Astrocyte (in vitro differentiated cells and primary cell): Measurements from ENCODE around the gene ADIPOR1. TPM values are rescaled to one million over a fixed set of nuclear protein-coding genes. Genes with fewer than 3 reads are reported as not detected.

Source experiments
- DNase-seq: peaks from one replicate; pipeline ENCODE4 v3.0.0-alpha.2; 2010; ENCODE audit warnings: low read depth
- FAIRE-seq: peaks from 2 replicates; lab custom pipeline; 2011; peaks lifted over from hg19 to GRCh38; lab: Jason Lieb, UNC
- H2AFZ ChIP-seq: 2 replicates; pipeline ENCODE4 v1.6.0; 2012; ENCODE audit warnings: low read depth, low read length, inconsistent platforms
- H3K27ac ChIP-seq: 2 replicates; pipeline ENCODE4 v1.5.1; 2011; ENCODE audit warnings: low read depth, low read length, inconsistent platforms
- H3K27me3 ChIP-seq: 2 replicates; pipeline ENCODE4 v1.6.0; 2011; ENCODE audit warnings: low read length, inconsistent platforms; ENCODE audit not compliant: insufficient read depth
- H3K36me3 ChIP-seq: 2 replicates; pipeline ENCODE4 v1.5.1; 2011; ENCODE audit warnings: low read length, inconsistent platforms; ENCODE audit not compliant: insufficient read depth
- H3K4me1 ChIP-seq: 2 replicates; pipeline ENCODE4 v1.5.1; 2011; ENCODE audit warnings: low read length, inconsistent platforms; ENCODE audit not compliant: insufficient read depth
- H3K4me2 ChIP-seq: 2 replicates; pipeline ENCODE4 v1.6.0; 2012; ENCODE audit warnings: low read length, inconsistent platforms
- H3K4me3 ChIP-seq: 2 replicates; pipeline ENCODE4 v1.5.1; 2011; ENCODE audit warnings: low read depth, mild to moderate bottlenecking, low read length, inconsistent platforms; ENCODE audit not compliant: insufficient read depth
- H3K79me2 ChIP-seq: 2 replicates; pipeline ENCODE4 v1.6.0; 2012; ENCODE audit warnings: mild to moderate bottlenecking, low read length, inconsistent platforms; ENCODE audit not compliant: insufficient read depth
- H3K9ac ChIP-seq: 2 replicates; pipeline ENCODE4 v1.6.0; 2012; ENCODE audit warnings: mild to moderate bottlenecking, low read length, inconsistent platforms
- H3K9me3 ChIP-seq: 2 replicates; pipeline ENCODE4 v1.5.1; 2012; ENCODE audit warnings: low read depth, mild to moderate bottlenecking, low read length, inconsistent platforms; ENCODE audit not compliant: insufficient read depth
- H4K20me1 ChIP-seq: 2 replicates; pipeline ENCODE4 v1.6.0; 2012; ENCODE audit warnings: low read length, inconsistent platforms; ENCODE audit not compliant: insufficient read depth
- H3K27ac Mint-ChIP-seq: one replicate; pipeline ENCODE4 v1.8.0; 2021; ENCODE audit warnings: mild to moderate bottlenecking, mixed read lengths; ENCODE audit not compliant: unreplicated experiment
- H3K27me3 Mint-ChIP-seq: one replicate; pipeline ENCODE4 v1.8.0; 2021; ENCODE audit warnings: low read depth, mixed read lengths; ENCODE audit not compliant: unreplicated experiment
- H3K36me3 Mint-ChIP-seq: one replicate; pipeline ENCODE4 v1.8.0; 2021; ENCODE audit warnings: low read depth, mixed read lengths; ENCODE audit not compliant: unreplicated experiment
- H3K4me1 Mint-ChIP-seq: one replicate; pipeline ENCODE4 v1.8.0; 2021; ENCODE audit warnings: low read depth, mixed read lengths; ENCODE audit not compliant: unreplicated experiment
- H3K4me3 Mint-ChIP-seq: one replicate; pipeline ENCODE4 v1.8.0; 2021; ENCODE audit warnings: mild to moderate bottlenecking, moderate library complexity, mixed read lengths; ENCODE audit not compliant: unreplicated experiment
- H3K9me3 Mint-ChIP-seq: one replicate; pipeline ENCODE4 v1.8.0; 2021; ENCODE audit warnings: mild to moderate bottlenecking, mixed read lengths; ENCODE audit not compliant: unreplicated experiment
- EZH2 ChIP-seq: IDR thresholded peaks from 2 replicates; pipeline ENCODE4 v1.6.1; 2012; ENCODE audit warnings: mild to moderate bottlenecking, low read length, inconsistent platforms; ENCODE audit not compliant: insufficient read depth
- total RNA-seq: library from RNA; stranded (reverse); gene quantifications from 2 replicates; pipeline ENCODE4 v1.2.1, GENCODE V29; 2021
- TF ChIP-seq, protein P1 (sequence below): IDR thresholded peaks from 2 replicates; pipeline ENCODE4 v1.5.1; 2011; ENCODE audit warnings: low read depth, mild to moderate bottlenecking, inconsistent platforms, low read length, moderate library complexity; ENCODE audit not compliant: insufficient read depth

Gene ADIPOR1
- total RNA-seq, 1 donor from 2014 or later, result 73.0 TPM

DNA sequence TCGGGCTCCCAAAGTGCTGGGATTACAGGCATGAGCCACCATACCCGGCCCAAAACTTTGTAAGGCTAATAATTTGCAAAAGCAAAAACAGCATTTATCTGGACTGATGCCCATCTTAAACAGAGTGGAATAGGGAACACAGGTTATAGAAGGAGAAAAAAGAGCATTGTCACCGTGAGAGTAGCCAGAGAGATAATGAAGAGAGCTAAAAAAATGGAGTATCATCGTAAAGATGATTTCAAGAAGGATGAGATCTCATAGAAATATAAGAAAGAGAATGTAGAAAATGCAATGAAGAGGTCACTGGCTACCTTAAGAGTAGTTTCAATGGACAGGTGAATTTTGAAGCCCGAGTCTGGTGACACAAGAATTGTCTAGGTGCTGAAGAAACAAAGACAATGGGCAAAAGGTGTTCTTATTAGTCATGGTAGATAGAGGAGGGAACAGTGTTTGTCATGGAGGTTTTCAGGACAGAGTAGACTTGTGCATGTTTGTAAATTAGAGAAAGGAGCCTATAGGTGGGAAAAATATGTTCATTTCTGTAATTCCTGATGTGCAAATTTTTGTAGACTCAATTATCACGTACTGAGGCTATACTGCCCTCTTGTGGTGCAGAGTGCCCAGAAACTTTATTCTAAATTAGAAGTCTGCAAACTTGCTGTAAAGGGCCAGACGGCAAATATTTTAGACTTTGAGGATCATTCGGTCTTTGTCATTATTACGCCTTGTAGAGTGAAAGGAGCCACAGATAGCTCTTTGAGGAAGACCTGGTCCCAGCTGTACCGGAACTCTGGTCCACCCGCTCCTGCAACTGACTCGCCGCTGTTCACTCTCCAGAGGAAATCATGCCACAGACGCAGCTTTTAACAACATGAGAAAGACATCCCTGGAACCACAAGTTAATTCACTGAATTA, 41.0 kb upstream of the ADIPOR1 start:
- no peak overlapping the region for H3K4me3 Mint-ChIP-seq
- peak overlapping the region; percentile 67 for H2AFZ ChIP-seq
- peaks cover 17% of the 10 kb centered on the region for H3K27me3 Mint-ChIP-seq
- no peak overlapping the region for H3K4me3 ChIP-seq
- peaks cover 28% of the 10 kb centered on the region for H3K27me3 ChIP-seq
- peaks cover 6% of the 10 kb centered on the region for H3K4me1 Mint-ChIP-seq
- FAIRE-seq (no peak), DNase-seq (peak; percentile 12)
- TF ChIP-seq, protein P1, sequence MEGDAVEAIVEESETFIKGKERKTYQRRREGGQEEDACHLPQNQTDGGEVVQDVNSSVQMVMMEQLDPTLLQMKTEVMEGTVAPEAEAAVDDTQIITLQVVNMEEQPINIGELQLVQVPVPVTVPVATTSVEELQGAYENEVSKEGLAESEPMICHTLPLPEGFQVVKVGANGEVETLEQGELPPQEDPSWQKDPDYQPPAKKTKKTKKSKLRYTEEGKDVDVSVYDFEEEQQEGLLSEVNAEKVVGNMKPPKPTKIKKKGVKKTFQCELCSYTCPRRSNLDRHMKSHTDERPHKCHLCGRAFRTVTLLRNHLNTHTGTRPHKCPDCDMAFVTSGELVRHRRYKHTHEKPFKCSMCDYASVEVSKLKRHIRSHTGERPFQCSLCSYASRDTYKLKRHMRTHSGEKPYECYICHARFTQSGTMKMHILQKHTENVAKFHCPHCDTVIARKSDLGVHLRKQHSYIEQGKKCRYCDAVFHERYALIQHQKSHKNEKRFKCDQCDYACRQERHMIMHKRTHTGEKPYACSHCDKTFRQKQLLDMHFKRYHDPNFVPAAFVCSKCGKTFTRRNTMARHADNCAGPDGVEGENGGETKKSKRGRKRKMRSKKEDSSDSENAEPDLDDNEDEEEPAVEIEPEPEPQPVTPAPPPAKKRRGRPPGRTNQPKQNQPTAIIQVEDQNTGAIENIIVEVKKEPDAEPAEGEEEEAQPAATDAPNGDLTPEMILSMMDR, result peak; percentile 85
- TF ChIP-seq EZH2, result no peak
- no peak overlapping the region for H3K27ac ChIP-seq
- H3K4me2 ChIP-seq, result peak overlapping the region; percentile 67
- no peaks in the 10 kb centered on the region for H3K79me2 ChIP-seq
- H3K27ac Mint-ChIP-seq, result no peak overlapping the region
- no peaks in the 10 kb centered on the region for H3K36me3 Mint-ChIP-seq
- no peaks in the 10 kb centered on the region for H3K9me3 Mint-ChIP-seq
- no peaks in the 10 kb centered on the region for H3K4me1 ChIP-seq
- H4K20me1 ChIP-seq, result no peaks in the 10 kb centered on the region
- no peaks in the 10 kb centered on the region for H3K9me3 ChIP-seq
- H3K36me3 ChIP-seq, result no peaks in the 10 kb centered on the region
- peak overlapping the region; percentile 5 for H3K9ac ChIP-seq

DNA sequence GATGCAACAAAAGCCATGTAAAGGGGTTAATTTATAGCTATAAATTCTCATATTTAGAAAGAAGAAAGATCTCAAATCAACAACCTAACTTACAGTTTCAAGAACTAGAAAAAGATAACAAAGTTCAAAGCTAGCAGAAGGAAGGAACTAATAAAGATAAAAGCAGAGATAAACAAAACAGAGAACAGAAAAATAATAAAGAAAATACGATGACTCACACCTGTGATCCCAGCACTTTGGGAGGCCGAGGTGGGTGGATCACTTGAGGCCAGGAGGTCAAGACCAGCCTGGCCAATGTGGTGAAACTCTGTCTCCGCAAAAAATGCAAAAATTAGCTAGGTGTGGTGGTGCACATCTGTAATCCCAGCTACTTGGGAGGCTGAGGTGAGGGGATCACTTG, 36.6 kb upstream of the ADIPOR1 start:
- Mint-ChIP-seq H3K9me3 (no peaks in the 10 kb centered on the region), H3K36me3 (no peaks in the 10 kb centered on the region), H3K4me3 (no peak overlapping the region), H3K27me3 (peaks cover 17% of the 10 kb centered on the region), H3K27ac (no peak overlapping the region), H3K4me1 (peaks cover 8% of the 10 kb centered on the region)
- H3K4me1 ChIP-seq, result no peaks in the 10 kb centered on the region
- H3K27me3 ChIP-seq, result peaks cover 44% of the 10 kb centered on the region
- H2AFZ ChIP-seq, result no peak overlapping the region
- no peaks in the 10 kb centered on the region for H3K9me3 ChIP-seq
- no peak overlapping the region for H3K27ac ChIP-seq
- no peak for DNase-seq
- no peak for FAIRE-seq
- no peak overlapping the region for H3K4me2 ChIP-seq
- no peak overlapping the region for H3K9ac ChIP-seq
- H4K20me1 ChIP-seq, result no peaks in the 10 kb centered on the region
- H3K4me3 ChIP-seq, result no peak overlapping the region
- no peaks in the 10 kb centered on the region for H3K36me3 ChIP-seq
- TF ChIP-seq, protein P1, result no peak
- no peak for TF ChIP-seq EZH2
- no peaks in the 10 kb centered on the region for H3K79me2 ChIP-seq

DNA sequence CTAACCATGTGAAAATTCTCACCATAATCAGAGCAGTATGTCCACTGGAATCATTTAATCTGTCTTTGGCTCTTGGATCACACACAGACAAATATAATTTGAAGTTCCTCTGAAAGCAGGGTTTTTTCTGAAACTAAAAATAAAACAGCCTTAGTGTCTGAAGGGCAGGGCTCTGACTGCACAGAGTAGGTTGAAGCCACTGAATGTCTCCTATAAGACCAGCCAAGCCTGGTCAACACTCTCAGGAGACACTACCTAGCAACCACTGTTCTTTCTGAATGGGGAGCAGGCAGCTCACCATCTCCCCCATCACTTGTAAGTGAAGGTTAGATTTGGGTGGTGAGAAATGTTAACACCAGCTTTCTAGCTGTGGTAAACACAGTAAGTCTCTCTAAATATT, 33.0 kb upstream of the ADIPOR1 start:
- peaks cover 2% of the 10 kb centered on the region for H3K9me3 Mint-ChIP-seq
- Histone ChIP-seq H3K4me2 (no peak overlapping the region), H3K79me2 (no peaks in the 10 kb centered on the region), H3K36me3 (no peaks in the 10 kb centered on the region), H3K27ac (no peak overlapping the region), H2AFZ (no peak overlapping the region), H3K9me3 (no peaks in the 10 kb centered on the region), H3K27me3 (peaks cover 43% of the 10 kb centered on the region), H3K9ac (no peak overlapping the region), H3K4me3 (no peak overlapping the region), H3K4me1 (no peaks in the 10 kb centered on the region), H4K20me1 (no peaks in the 10 kb centered on the region)
- H3K4me3 Mint-ChIP-seq, result no peak overlapping the region
- no peaks in the 10 kb centered on the region for H3K36me3 Mint-ChIP-seq
- no peak for FAIRE-seq
- H3K4me1 Mint-ChIP-seq, result peaks cover 6% of the 10 kb centered on the region
- peaks cover 26% of the 10 kb centered on the region for H3K27me3 Mint-ChIP-seq
- no peak overlapping the region for H3K27ac Mint-ChIP-seq
- DNase-seq, result no peak
- TF ChIP-seq, protein P1, result no peak
- TF ChIP-seq EZH2, result no peak
